KMS-11 (cell line): ENCODE measurements around the gene SFXN2.
A peak's percentile ranks its signal among the peaks of the same experiment; 100 is the strongest.

ENCODE experiments used
- H2AFZ ChIP-seq: fragments of 200-600 bp; sonication (generic); 2 replicates; pipeline ENCODE4 v1.6.1; 2016; ENCODE audit warnings: antibody characterized with exemption, mixed run types, low read depth
- H3K27ac ChIP-seq: fragments of 200-600 bp; sonication (generic); 2 replicates; pipeline ENCODE4 v1.6.1; 2016; ENCODE audit warnings: mild to moderate bottlenecking, mixed run types
- H3K27me3 ChIP-seq: fragments of 200-600 bp; sonication (generic); 2 replicates; pipeline ENCODE4 v1.6.1; 2017; ENCODE audit warnings: mild to moderate bottlenecking, low read depth, mixed run types, moderate library complexity; ENCODE audit not compliant: insufficient read depth
- H3K36me3 ChIP-seq: fragments of 200-600 bp; sonication (generic); 2 replicates; pipeline ENCODE4 v1.6.1; 2017; ENCODE audit warnings: mild to moderate bottlenecking, mixed run types; ENCODE audit not compliant: insufficient read depth
- H3K4me1 ChIP-seq: fragments of 200-600 bp; sonication (generic); 2 replicates; pipeline ENCODE4 v1.6.1; 2016; ENCODE audit warnings: mild to moderate bottlenecking, low read depth, mixed run types; ENCODE audit not compliant: poor library complexity, severe bottlenecking
- H3K4me2 ChIP-seq: fragments of 200-600 bp; sonication (generic); 2 replicates; pipeline ENCODE4 v1.7.0; 2016; ENCODE audit warnings: mild to moderate bottlenecking, mixed run types
- H3K4me3 ChIP-seq: fragments of 200-600 bp; sonication (generic); IDR thresholded peaks from 2 replicates; pipeline ENCODE4 v1.6.1; 2017; ENCODE audit warnings: low read depth, low read length, mixed read lengths; ENCODE audit not compliant: insufficient read depth
- H3K79me2 ChIP-seq: fragments of 200-600 bp; sonication (generic); 2 replicates; pipeline ENCODE4 v1.6.1; 2016; ENCODE audit warnings: low read depth, mixed run types; ENCODE audit not compliant: insufficient read depth
- H3K9ac ChIP-seq: fragments of 200-600 bp; sonication (generic); 2 replicates; pipeline ENCODE4 v1.6.1; 2016; ENCODE audit warnings: mild to moderate bottlenecking, mixed run types
- H4K20me1 ChIP-seq: fragments of 200-600 bp; sonication (generic); 2 replicates; pipeline ENCODE4 v1.6.1; 2016; ENCODE audit warnings: mild to moderate bottlenecking, mixed run types; ENCODE audit not compliant: insufficient read depth
- TF ChIP-seq, protein P1 (sequence below): fragments of 200-600 bp; sonication (generic); conservative IDR thresholded peaks from 2 replicates; pipeline ENCODE4 v1.6.1; 2017; ENCODE audit warnings: low read depth, mild to moderate bottlenecking, antibody characterized with exemption, low read length, moderate library complexity, mixed read lengths

Gene SFXN2

DNA sequence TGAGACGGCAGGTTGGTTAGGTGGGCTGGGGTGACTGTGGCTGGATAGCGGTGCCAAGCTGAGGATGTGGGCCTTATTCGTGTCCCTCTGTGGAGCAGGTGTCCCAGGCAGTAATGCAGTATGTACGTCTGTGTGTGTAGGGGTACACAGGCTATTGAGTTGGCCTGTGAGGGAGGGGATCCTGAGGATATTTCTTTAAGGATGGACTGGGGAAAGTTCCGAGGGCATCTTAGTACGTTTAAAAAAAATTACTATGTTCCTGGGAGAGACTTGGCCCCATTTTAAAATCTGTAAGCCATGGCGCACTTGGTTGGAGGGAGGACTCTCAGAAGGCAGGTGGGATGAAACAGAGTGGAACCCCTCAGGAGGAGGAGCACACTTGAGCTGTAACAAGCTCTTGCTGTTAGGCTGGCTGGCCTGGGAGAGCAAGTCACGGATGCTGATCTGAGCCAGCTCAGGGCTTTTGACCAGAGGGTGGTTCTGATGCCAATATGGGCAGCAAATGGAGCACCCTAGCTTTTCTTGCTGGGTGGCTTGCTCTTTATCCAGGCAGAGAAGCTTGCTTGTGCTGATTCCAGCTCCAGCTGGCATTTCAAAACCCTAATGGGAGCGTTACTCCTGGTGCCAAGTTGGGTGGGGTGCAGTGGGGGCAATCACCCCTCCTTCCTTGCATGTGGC is 30.1 kb downstream of the SFXN2 start:
- peak overlapping the region; percentile 52; the same call in 1 of the 2 replicates for H3K9ac ChIP-seq
- H3K4me1 ChIP-seq: peaks cover 26% of the 10 kb centered on the region
- no peak overlapping the region for H3K4me3 ChIP-seq
- 0 out of 2 replicates have a peak overlapping the region, but pooled peaks have one; percentile 19 for H2AFZ ChIP-seq
- H4K20me1 ChIP-seq: no peaks in the 10 kb centered on the region
- H3K27me3 ChIP-seq: no peaks in the 10 kb centered on the region
- H3K4me2 ChIP-seq: peak overlapping the region; percentile 86
- peaks cover 31% of the 10 kb centered on the region; the same call in 1 of the 2 replicates for H3K79me2 ChIP-seq
- TF ChIP-seq, protein P1, sequence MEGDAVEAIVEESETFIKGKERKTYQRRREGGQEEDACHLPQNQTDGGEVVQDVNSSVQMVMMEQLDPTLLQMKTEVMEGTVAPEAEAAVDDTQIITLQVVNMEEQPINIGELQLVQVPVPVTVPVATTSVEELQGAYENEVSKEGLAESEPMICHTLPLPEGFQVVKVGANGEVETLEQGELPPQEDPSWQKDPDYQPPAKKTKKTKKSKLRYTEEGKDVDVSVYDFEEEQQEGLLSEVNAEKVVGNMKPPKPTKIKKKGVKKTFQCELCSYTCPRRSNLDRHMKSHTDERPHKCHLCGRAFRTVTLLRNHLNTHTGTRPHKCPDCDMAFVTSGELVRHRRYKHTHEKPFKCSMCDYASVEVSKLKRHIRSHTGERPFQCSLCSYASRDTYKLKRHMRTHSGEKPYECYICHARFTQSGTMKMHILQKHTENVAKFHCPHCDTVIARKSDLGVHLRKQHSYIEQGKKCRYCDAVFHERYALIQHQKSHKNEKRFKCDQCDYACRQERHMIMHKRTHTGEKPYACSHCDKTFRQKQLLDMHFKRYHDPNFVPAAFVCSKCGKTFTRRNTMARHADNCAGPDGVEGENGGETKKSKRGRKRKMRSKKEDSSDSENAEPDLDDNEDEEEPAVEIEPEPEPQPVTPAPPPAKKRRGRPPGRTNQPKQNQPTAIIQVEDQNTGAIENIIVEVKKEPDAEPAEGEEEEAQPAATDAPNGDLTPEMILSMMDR: no peak
- H3K27ac ChIP-seq: no peak overlapping the region
- H3K36me3 ChIP-seq: no peaks in the 10 kb centered on the region

DNA sequence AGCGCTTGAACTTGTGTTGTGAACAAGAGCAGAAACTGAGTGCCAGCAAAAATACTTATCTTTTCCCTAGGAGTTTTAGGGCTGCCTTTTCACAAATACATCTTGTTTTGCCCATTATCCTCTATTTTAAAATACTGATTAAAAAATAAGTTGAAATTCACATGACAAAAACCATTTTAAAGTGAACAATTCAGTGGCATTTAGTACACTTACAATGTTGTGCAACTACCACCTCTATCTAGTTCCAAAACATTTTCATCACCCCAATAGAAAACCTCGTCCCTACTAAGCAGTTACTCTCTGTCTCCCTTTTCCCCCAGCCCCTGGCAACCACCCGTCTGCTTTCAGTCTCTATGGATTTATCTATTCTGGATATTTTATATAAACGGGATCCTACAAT is 30.7 kb downstream of the SFXN2 start:
- H3K27me3 ChIP-seq: no peaks in the 10 kb centered on the region
- H3K4me3 ChIP-seq: no peak overlapping the region
- TF ChIP-seq, protein P1: no peak
- H2AFZ ChIP-seq: no peak overlapping the region
- no peaks in the 10 kb centered on the region for H3K36me3 ChIP-seq
- no peaks in the 10 kb centered on the region for H4K20me1 ChIP-seq
- H3K4me2 ChIP-seq: peak overlapping the region; percentile 86
- no peak overlapping the region for H3K9ac ChIP-seq
- H3K79me2 ChIP-seq: peaks cover 36% of the 10 kb centered on the region; the same call in 1 of the 2 replicates
- H3K27ac ChIP-seq: no peak overlapping the region
- H3K4me1 ChIP-seq: peaks cover 30% of the 10 kb centered on the region

DNA sequence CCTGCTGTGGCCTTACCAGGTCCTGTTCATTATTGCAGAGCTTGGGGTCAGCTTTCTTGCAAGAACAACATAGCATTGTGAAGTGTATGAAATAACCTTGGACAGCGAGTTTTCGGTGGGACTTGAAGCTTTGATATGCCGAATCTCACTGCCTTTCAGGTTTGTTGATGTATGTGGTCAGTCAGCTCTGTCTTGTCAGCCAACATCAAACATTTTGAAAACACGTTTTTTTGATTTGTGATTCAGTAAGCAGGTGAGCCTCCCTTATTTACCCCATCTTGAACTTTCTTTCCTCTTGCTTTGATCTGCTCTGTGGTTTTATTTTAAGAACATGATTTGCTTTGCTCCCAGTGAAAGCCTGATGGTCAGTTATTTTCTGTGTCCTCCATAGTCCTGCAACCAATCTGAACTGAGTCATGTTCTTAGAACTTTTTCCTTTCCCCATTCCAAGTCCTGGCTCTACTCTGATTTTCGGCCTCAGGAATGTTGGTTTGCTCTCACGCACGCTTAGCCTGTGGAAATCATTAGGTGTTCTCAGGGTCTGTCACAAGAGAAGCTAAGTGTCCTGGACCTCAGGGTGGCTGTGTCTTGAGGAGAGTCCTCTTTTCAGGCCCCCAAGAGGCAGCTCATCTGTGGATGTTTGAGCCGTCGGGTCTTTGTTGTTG is 38.0 kb downstream of the SFXN2 start:
- Histone ChIP-seq H3K36me3 (no peaks in the 10 kb centered on the region), H3K27ac (no peak overlapping the region), H3K4me2 (no peak overlapping the region; the same call in 1 of the 2 replicates), H3K27me3 (no peaks in the 10 kb centered on the region), H3K4me3 (no peak overlapping the region), H3K4me1 (peaks cover 44% of the 10 kb centered on the region), H2AFZ (no peak overlapping the region), H3K9ac (no peak overlapping the region), H3K79me2 (peaks cover 48% of the 10 kb centered on the region; the same call in 1 of the 2 replicates), H4K20me1 (no peaks in the 10 kb centered on the region)
- TF ChIP-seq, protein P1: no peak

DNA sequence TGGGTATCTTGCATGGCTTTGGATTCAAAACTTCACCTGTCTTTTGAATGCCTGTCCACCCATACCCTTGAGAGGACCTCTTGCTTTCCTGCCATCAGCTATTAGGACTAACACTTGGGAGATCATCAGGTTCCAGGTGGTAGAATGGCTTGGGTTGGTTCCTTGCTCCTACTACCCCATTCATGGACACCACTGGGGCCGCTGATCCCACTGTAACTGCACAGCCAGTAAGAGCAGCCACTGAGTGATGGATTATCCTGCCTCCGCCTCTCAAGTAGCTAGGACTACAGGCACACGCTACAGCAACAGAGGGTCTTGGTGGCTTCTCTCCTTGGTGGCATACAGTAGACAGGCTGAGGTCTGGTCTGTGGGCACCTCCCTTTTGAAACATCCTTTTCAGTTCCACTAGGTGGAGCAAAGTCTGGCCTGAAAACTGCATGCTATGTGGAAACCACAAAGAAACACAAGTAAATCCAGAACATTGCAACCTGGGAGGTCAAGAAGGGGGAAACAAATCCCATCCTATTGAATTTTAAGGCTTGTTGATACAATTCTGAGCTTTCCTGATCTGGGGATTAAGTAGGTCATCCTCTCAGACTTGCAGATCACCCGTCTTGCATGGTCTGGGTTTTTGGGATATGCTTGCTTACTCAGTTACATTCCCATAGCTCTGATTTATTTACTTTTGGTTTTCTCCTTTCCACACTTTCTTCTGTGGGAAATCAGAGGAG is 38.7 kb downstream of the SFXN2 start:
- Histone ChIP-seq H3K4me1 (peaks cover 44% of the 10 kb centered on the region), H3K4me2 (peak overlapping the region; percentile 77), H3K4me3 (no peak overlapping the region), H3K79me2 (peaks cover 44% of the 10 kb centered on the region; the same call in 1 of the 2 replicates), H3K9ac (no peak overlapping the region), H3K27ac (peak overlapping the region; percentile 23; the same call in 1 of the 2 replicates), H2AFZ (no peak overlapping the region), H3K36me3 (no peaks in the 10 kb centered on the region), H3K27me3 (no peaks in the 10 kb centered on the region), H4K20me1 (no peaks in the 10 kb centered on the region)
- TF ChIP-seq, protein P1: peak; percentile 75
